GM12878 (cell line): ENCODE measurements around the gene SEC24D. TPM values are rescaled to one million over a fixed set of nuclear protein-coding genes. Genes with fewer than 3 reads are reported as not detected.
"Not testable (repeated sequence)": the region's sequence is repeated elsewhere in the genome, so short reads cannot be mapped to it uniquely, and the experiment has no call there.

Experiments used
- ATAC-seq: fragments of 200-7000 bp; cut with Tn5 transposase; 3 replicates; pipeline ENCODE4 v1.9.1; 2020; ENCODE audit warnings: mild to moderate bottlenecking, moderate library complexity
- BruUV-seq: library from RNA; stranded (reverse); fragments of 400-500 nt; replicated peaks from 2 replicates; lab custom pipeline; 2021; lab: Mats Ljungman, UMichigan
- CTCF ChIA-PET: fragments of 300-600 bp; sonication (Branson Sonifier 250); formaldehyde crosslinking; extraction: SDS; loops from one replicate; lab custom pipeline; 2021; ENCODE audit warnings: inconsistent platforms; lab: Yijun Ruan, JAX
- POLR2A ChIA-PET: fragments of 350-600 bp; formaldehyde crosslinking; extraction: SDS; loops from one replicate; lab custom pipeline; 2021; ENCODE audit warnings: inconsistent platforms; lab: Charles Lee
- RAD21 ChIA-PET: fragments of 300-600 bp; sonication (Branson Sonifier 250); formaldehyde crosslinking; loops from one replicate; lab custom pipeline; 2023; ENCODE audit warnings: antibody characterized with exemption; ENCODE audit not compliant: unreplicated experiment; lab: Charles Lee
- SMC1A ChIA-PET: fragments of 300-600 bp; sonication (Branson Sonifier 250); formaldehyde crosslinking; loops from one replicate; lab custom pipeline; 2023; ENCODE audit not compliant: unreplicated experiment, uncharacterized antibody; lab: Charles Lee
- DNase-seq: peaks from one replicate; pipeline ENCODE4 v3.0.0-alpha.2; 2011; ENCODE audit warnings: low read depth, low spot score
- FAIRE-seq: peaks from 3 replicates; lab custom pipeline; 2011; peaks lifted over from hg19 to GRCh38; lab: Jason Lieb, UNC
- H2AFZ ChIP-seq: 2 replicates; pipeline ENCODE4 v1.6.0; 2011; ENCODE audit warnings: low read depth, low read length, control low read depth; ENCODE audit not compliant: control insufficient read depth
- H3K27ac ChIP-seq: 2 replicates; pipeline ENCODE4 v1.5.1; 2011; ENCODE audit warnings: control low read depth; ENCODE audit not compliant: control insufficient read depth, insufficient read depth
- H3K27me3 ChIP-seq, 2 experiments: replicated peaks in 1 of 2; 2 replicates each; pipeline versions ENCODE4 v1.6.0 to v1.6.1; 2011; ENCODE audit warnings: low read length in 1 of 2; ENCODE audit not compliant: control insufficient read depth in 2 of 2, insufficient read depth in 2 of 2
- H3K36me3 ChIP-seq, 2 experiments: 2 replicates each; pipeline ENCODE4 v1.5.1; 2011; ENCODE audit warnings: low read length in 1 of 2; ENCODE audit not compliant: control insufficient read depth in 2 of 2, insufficient read depth in 2 of 2
- H3K4me1 ChIP-seq: 2 replicates; pipeline ENCODE4 v1.6.1; 2011; ENCODE audit warnings: mild to moderate bottlenecking, low read length, moderate library complexity, mixed read lengths; ENCODE audit not compliant: control insufficient read depth, insufficient read depth
- H3K4me2 ChIP-seq: 2 replicates; pipeline ENCODE4 v1.6.0; 2011; ENCODE audit warnings: control low read depth; ENCODE audit not compliant: control insufficient read depth, insufficient read depth
- H3K4me3 ChIP-seq: fragments of 200-600 bp; sonication (generic); 2 replicates; pipeline ENCODE4 v1.5.1; 2016
- H3K79me2 ChIP-seq: 2 replicates; pipeline ENCODE4 v1.6.0; 2011; ENCODE audit warnings: low read length; ENCODE audit not compliant: control insufficient read depth, insufficient read depth
- H3K9ac ChIP-seq: 2 replicates; pipeline ENCODE4 v1.8.0; 2011; ENCODE audit warnings: low read length, control low read depth, mixed read lengths; ENCODE audit not compliant: control insufficient read depth, insufficient read depth
- H3K9me3 ChIP-seq: replicated peaks from 3 replicates; pipeline ENCODE4 v1.5.1; 2011; ENCODE audit warnings: mild to moderate bottlenecking, low read length; ENCODE audit not compliant: control insufficient read depth, insufficient read depth
- H4K20me1 ChIP-seq: 2 replicates; pipeline ENCODE4 v1.6.0; 2011; ENCODE audit not compliant: control insufficient read depth, insufficient read depth
- BACH1 ChIP-seq: fragments of 450-650 bp; IDR thresholded peaks from 2 replicates; pipeline ENCODE4 v1.6.1; 2017; ENCODE audit warnings: mild to moderate bottlenecking, borderline replicate concordance
- CHD1 ChIP-seq: IDR thresholded peaks from 2 replicates; pipeline ENCODE4 v1.6.1; 2012; ENCODE audit warnings: low read depth, low read length, improper control_type of control experiment
- CHD2 ChIP-seq: IDR thresholded peaks from 2 replicates; pipeline ENCODE4 v1.6.1; 2011; ENCODE audit warnings: low read depth, low read length, improper control_type of control experiment, borderline replicate concordance
- FOXK2 ChIP-seq: fragments of 450-650 bp; IDR thresholded peaks from 2 replicates; pipeline ENCODE4 v1.6.1; 2017; ENCODE audit warnings: mild to moderate bottlenecking, moderate library complexity
- FOXM1 ChIP-seq: IDR thresholded peaks from 2 replicates; pipeline ENCODE4 v1.6.1; 2012; ENCODE audit warnings: low read depth, mild to moderate bottlenecking, inconsistent platforms, low read length, moderate library complexity
- JUND ChIP-seq: IDR thresholded peaks from 2 replicates; pipeline ENCODE4 v1.6.1; 2012; ENCODE audit warnings: low read depth, mild to moderate bottlenecking, low read length, improper control_type of control experiment, moderate library complexity
- LARP7 ChIP-seq: fragments of 450-650 bp; IDR thresholded peaks from 2 replicates; pipeline ENCODE4 v1.6.1; 2017; ENCODE audit warnings: mild to moderate bottlenecking
- NFIC ChIP-seq: IDR thresholded peaks from 2 replicates; pipeline ENCODE4 v1.6.1; 2012; ENCODE audit warnings: low read depth, mild to moderate bottlenecking, inconsistent platforms, low read length, moderate library complexity
- RELB ChIP-seq: fragments of 450-650 bp; IDR thresholded peaks from 2 replicates; pipeline ENCODE4 v1.6.1; 2017; ENCODE audit warnings: low read depth, mild to moderate bottlenecking, moderate library complexity
- RFX5 ChIP-seq: IDR thresholded peaks from 2 replicates; pipeline ENCODE4 v1.6.1; 2011; ENCODE audit warnings: low read depth, low read length, improper control_type of control experiment
- SIX5 ChIP-seq: IDR thresholded peaks from 2 replicates; pipeline ENCODE4 v1.6.1; 2011; ENCODE audit warnings: mild to moderate bottlenecking, low read depth, low read length, moderate library complexity; ENCODE audit not compliant: severe bottlenecking
- ZNF217 ChIP-seq: fragments of 450-650 bp; IDR thresholded peaks from 2 replicates; pipeline ENCODE4 v1.6.1; 2017; ENCODE audit warnings: antibody characterized with exemption, mild to moderate bottlenecking
- ZNF622 ChIP-seq: fragments of 450-650 bp; IDR thresholded peaks from 2 replicates; pipeline ENCODE4 v1.6.1; 2017; ENCODE audit warnings: mild to moderate bottlenecking, inconsistent platforms
- WGBS: methylation state at CpG from one replicate; pipeline ENCODE4 v1.1.6; 2016; ENCODE audit warnings: low lambda C conversion rate; ENCODE audit not compliant: insufficient replicate concordance, insufficient coverage; ENCODE audit errors: missing lambda C conversion rate; 5-methylcytosine and 5-hydroxymethylcytosine counted together
- in situ Hi-C: fragments of 300-500 bp; cut with MboI; formaldehyde crosslinking; loops from 9 replicates; pipeline ENCODE4 v1.14.3; 2018; ENCODE audit warnings: mixed read lengths
- intact Hi-C: fragments of 100-400 bp; cut with micrococcal nuclease; formaldehyde crosslinking; loops from one replicate; pipeline ENCODE4 v1.14.2; 2022; ENCODE audit not compliant: unreplicated experiment
- polyA plus RNA-seq, 11 experiments: library from polyadenylated mRNA; depleted of rRNA in 4 of 11; unstranded in 6 of 11; stranded (reverse) in 5 of 11; fragments of >200 nt; fragmentation: Nextera tagmentation in 4 of 11; fragmentation: Illumina TruSeq in 1 of 11; extraction: Ambion mirVana in 4 of 11; extraction: Trizol in 1 of 11; gene quantifications; 1 replicate in 1 of 11; 2 replicates in 10 of 11; pipeline versions ENCODE4 v1.2.1 to v1.2.3, GENCODE V29; 2011 to 2016; ENCODE audit warnings: inconsistent platforms in 2 of 11, missing spikeins in 2 of 11, low read depth in 1 of 11
- total RNA-seq, 4 experiments: library from RNA; depleted of rRNA in 3 of 4; stranded (reverse); fragments of >200 nt in 3 of 4; fragmentation: Illumina TruSeq in 1 of 4; extraction: Trizol in 1 of 4; gene quantifications; 2 replicates each; pipeline versions ENCODE4 v1.2.1 to v1.2.3, GENCODE V29; 2013 to 2021

SEC24D gene
- total and polyA plus RNA-seq, 10 of the 15 experiments (the other 5 are each of a cell fraction or from before 2014, with no cell fraction given) = 12.8 to 61.9 (median 25.6) TPM

- TF ChIP-seq ZNF622 (no peak), ZNF217 (no peak), LARP7 (no peak), SIX5 (no peak), BACH1 (no peak), FOXM1 (no peak), FOXK2 (no peak), CHD1 (no peak), RELB (no peak), JUND (no peak), NFIC (no peak), RFX5 (no peak), CHD2 (no peak)
- no peaks in the 10 kb centered on the region for H4K20me1 ChIP-seq
- no peak overlapping the region for H3K9ac ChIP-seq
- H3K4me1 ChIP-seq = no peaks in the 10 kb centered on the region
- no peaks in the 10 kb centered on the region for H3K9me3 ChIP-seq
- no peak overlapping the region for H3K4me3 ChIP-seq
- intact Hi-C loops = no loop called here
- ChIA-PET CTCF (interaction anchor here (1.2 to 1.6 kb wide), 3 partner anchors 23 to 67 kb away, joined by 3 to 4 read pairs (median 4); no protein-coding TSS in a partner anchor), RAD21 (no interaction called here), SMC1A (no interaction called here), POLR2A (no interaction called here)
- FAIRE-seq (no peak), DNase-seq (no peak), ATAC-seq (no peak)
- no peak overlapping the region for H3K27ac ChIP-seq
- BruUV-seq = no TSS peak
- peaks cover 8 to 20% of the 10 kb centered on the region in 2 experiments for H3K36me3 ChIP-seq
- no peaks in the 10 kb centered on the region for H3K27me3 ChIP-seq
- H3K79me2 ChIP-seq = no peaks in the 10 kb centered on the region
- in situ Hi-C loops = no loop called here
- H3K4me2 ChIP-seq = no peak overlapping the region
- 100% methylated on average over 3 of the region's 3 CpGs for WGBS
- no peak overlapping the region for H2AFZ ChIP-seq
Observed at GRCh38 chr4:118797558-118798142, 38.3 kb downstream of the SEC24D start.

GRCh38 chr4:118791690-118792446, 44.1 kb downstream of the SEC24D start:
- H3K9ac ChIP-seq, H3K4me1 ChIP-seq, H3K27me3 ChIP-seq, CTCF ChIA-PET, ATAC-seq, intact Hi-C loops, H2AFZ ChIP-seq, in situ Hi-C loops, H4K20me1 ChIP-seq, H3K4me2 ChIP-seq, BruUV-seq, H3K36me3 ChIP-seq, RAD21 ChIA-PET, FAIRE-seq, H3K9me3 ChIP-seq, DNase-seq, H3K4me3 ChIP-seq, H3K79me2 ChIP-seq, POLR2A ChIA-PET, H3K27ac ChIP-seq: not testable (repeated sequence)
- SMC1A ChIA-PET = interaction anchor here (0.6 kb wide), 1 partner anchor 16 kb away, joined by 3 read pairs; no protein-coding TSS in a partner anchor
- 87% methylated on average over 19 of the region's 58 CpGs for WGBS
